HG02981 (cell line): ENCODE measurements around the gene PDZRN3.

Experiments used
- ATAC-seq: cut with Tn5 transposase; IDR thresholded peaks from one replicate; pipeline ENCODE4 v1.9.1; 2021; ENCODE audit warnings: mild to moderate bottlenecking, moderate library complexity; ENCODE audit not compliant: unreplicated experiment

Gene PDZRN3

GRCh38 chr3:73624821-73625665 is at the start of gene PDZRN3:
Gene PDZRN3, minus strand, starts transcription at chr3:73624941.
- ATAC-seq = no peak

GRCh38 chr3:73674280-73674679 is 49.5 kb upstream of the PDZRN3 start:
- no peak for ATAC-seq

GRCh38 chr3:73669260-73669659 is 44.5 kb upstream of the PDZRN3 start:
- no peak for ATAC-seq

- ATAC-seq = no peak
Observed at GRCh38 chr3:73668391-73668790, 43.6 kb upstream of the PDZRN3 start.

GRCh38 chr3:73667889-73668288 is 43.1 kb upstream of the PDZRN3 start:
- ATAC-seq = no peak

GRCh38 chr3:73665286-73665685 is 40.5 kb upstream of the PDZRN3 start:
- ATAC-seq = no peak

- no peak for ATAC-seq
Observed at GRCh38 chr3:73664389-73664788, 39.6 kb upstream of the PDZRN3 start.

GRCh38 chr3:73663495-73663894 is 38.8 kb upstream of the PDZRN3 start:
- no peak for ATAC-seq

- no peak for ATAC-seq
Observed at GRCh38 chr3:73661265-73661664, 36.5 kb upstream of the PDZRN3 start.

GRCh38 chr3:73658227-73658626 is 33.5 kb upstream of the PDZRN3 start:
- no peak for ATAC-seq

- no peak for ATAC-seq
Observed at GRCh38 chr3:73657186-73657585, 32.4 kb upstream of the PDZRN3 start.

- ATAC-seq = no peak
Observed at GRCh38 chr3:73656241-73656890, 31.6 kb upstream of the PDZRN3 start.

GRCh38 chr3:73655197-73655596 is 30.5 kb upstream of the PDZRN3 start:
- no peak for ATAC-seq

GRCh38 chr3:73653877-73654276 is 29.1 kb upstream of the PDZRN3 start:
- ATAC-seq = no peak

GRCh38 chr3:73653351-73653750 is 28.6 kb upstream of the PDZRN3 start:
- no peak for ATAC-seq

GRCh38 chr3:73652896-73653295 is 28.2 kb upstream of the PDZRN3 start:
- no peak for ATAC-seq

GRCh38 chr3:73637042-73637441 is 12.3 kb upstream of the PDZRN3 start:
- ATAC-seq = no peak

- no peak for ATAC-seq
Observed at GRCh38 chr3:73635254-73635653, 10.5 kb upstream of the PDZRN3 start.

- no peak for ATAC-seq
Observed at GRCh38 chr3:73633916-73634344, 9.2 kb upstream of the PDZRN3 start.

GRCh38 chr3:73633453-73633852 is 8.7 kb upstream of the PDZRN3 start:
- ATAC-seq = no peak

GRCh38 chr3:73626106-73626505 is 1.4 kb upstream of the PDZRN3 start:
- ATAC-seq = no peak
